HK-2 (cell line): ENCODE measurements around the gene CDK17.
"Not testable (repeated sequence)": the region's sequence is repeated elsewhere in the genome, so short reads cannot be mapped to it uniquely, and the experiment has no call there.

Experiments used
- DNase-seq: peaks from one replicate; pipeline ENCODE4 v3.0.0-alpha.2; 2018; ENCODE audit not compliant: unreplicated experiment

Gene CDK17

DNA sequence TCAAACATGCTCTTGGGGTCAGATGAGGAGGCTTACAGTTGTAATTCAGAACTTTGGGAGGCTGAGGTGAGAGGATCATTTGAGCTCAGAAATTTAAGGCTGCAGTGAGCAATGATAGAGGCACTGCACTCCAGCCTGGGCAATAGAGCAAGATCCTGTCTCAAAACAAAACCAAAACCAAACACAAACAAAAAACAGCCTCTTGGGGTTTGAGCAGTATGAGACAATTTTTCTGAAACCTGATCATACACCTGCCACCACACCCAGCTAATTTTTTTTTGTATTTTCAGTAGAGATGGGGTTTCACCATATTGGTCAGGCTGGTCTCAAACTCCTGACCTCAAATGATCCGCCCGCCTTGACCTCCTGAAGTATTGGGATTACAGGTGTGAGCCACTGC lies 17.4 kb upstream of the CDK17 start:
- not testable (repeated sequence) for DNase-seq

DNA sequence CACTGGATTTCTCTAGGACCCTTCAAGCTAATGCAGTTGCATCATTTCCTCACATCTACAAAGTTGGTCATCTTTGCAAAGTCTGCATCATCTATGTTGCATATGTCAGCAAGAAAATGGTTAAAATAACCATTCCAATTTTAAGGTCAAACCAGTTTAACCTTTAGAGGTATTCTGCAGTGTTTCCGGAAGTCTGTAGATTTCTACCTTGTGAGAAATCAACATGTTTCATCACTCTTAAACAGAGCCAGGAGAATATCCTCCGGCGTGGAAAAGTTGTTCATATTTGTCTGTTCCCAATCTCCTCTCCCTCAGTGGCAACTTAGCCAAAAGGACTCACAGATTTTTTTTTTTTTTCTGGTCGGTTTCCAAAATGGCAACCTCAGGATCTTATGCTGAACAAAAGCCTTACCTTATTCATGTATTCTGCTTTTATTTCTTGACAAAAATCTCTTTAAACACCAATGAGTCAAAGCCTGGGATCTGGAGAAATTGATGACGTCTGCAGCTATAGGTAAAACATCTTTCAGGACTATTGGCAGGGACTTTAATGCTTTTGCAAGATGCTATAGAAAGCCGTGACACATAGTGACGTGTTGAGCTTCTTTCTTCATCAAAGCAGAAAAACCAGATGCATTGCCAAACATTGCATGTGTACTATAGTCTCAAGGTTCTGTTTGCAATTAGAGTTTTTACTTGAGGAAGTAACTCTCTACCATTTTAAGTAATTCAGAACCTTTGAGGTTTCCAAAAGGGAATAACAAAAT lies 16.0 kb upstream of the CDK17 start:
- DNase-seq: no peak

DNA sequence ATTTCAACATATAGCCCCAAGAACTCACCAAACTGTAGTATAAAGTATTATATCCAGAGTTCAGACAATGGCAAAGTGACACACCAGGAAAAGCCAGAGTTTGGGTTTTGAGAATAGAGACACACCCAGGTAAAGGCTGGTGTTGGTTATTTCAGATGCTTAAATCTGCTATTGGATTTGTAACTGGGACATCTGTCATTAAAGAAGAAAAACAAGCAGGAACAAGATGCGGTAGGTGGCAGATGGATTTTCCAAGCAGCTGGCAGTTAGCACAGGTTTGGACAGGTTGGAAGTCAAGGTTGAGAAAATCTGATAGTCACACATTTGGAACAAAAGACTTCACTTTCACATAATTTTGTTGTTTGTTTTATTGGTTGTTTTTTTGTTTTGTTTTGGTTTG lies 14.4 kb upstream of the CDK17 start:
- no peak for DNase-seq

DNA sequence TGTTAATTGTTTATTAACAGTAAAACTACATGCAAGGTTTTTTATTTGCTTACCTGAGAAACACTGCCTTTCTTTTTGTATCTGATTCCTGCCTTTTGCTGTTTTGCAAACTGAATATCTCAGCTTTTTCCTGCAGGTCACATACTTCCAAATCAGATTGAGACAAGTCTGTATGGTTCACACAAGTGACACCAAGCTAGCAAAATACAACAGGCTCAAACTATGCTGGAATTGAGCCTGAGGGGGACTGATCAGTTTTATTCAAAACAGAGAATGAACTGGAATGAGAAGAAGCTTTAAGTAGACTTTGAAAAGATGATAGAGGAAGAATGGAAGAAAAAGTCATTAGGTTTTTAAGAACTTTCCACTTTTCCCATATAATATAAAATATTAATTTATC lies 12.2 kb upstream of the CDK17 start:
- DNase-seq: no peak

DNA sequence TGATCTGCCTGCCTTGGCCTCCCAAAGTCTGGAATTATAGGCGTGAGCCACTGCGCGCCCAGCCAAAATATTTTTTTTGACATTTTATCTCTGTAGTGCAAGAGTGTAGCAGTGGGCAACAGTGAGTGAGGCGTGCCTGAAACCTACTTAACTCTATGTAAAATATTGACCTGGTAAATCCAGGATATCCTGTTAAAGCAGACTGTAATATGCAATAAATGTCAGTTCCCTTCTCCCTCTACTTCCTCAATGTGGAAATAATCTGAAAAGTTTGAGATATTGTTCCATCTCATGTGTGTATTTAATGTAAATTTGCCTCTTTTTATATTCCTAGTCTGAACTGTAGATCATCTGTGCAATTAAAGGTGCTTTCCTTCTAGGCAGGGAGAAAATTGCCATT lies 9.5 kb upstream of the CDK17 start:
- no peak for DNase-seq

DNA sequence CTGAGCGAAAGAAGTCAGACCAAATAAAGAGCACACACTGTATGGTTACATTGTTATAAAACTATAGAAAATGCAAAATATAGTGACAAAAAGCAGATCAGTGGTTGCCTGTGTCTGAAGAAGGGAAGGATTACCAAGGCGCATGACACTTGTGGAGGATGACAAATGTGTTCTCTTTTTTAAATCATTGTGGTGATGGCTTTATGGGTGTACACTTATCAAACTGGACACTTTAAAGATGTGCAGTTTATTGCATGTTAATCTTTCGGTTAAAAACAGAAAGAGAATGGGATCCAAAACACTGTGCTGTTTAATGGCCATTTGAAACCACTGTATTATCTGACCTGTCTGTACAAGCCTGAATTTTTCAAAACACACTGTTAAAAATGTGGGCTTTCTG lies 8.8 kb upstream of the CDK17 start:
- DNase-seq: no peak

DNA sequence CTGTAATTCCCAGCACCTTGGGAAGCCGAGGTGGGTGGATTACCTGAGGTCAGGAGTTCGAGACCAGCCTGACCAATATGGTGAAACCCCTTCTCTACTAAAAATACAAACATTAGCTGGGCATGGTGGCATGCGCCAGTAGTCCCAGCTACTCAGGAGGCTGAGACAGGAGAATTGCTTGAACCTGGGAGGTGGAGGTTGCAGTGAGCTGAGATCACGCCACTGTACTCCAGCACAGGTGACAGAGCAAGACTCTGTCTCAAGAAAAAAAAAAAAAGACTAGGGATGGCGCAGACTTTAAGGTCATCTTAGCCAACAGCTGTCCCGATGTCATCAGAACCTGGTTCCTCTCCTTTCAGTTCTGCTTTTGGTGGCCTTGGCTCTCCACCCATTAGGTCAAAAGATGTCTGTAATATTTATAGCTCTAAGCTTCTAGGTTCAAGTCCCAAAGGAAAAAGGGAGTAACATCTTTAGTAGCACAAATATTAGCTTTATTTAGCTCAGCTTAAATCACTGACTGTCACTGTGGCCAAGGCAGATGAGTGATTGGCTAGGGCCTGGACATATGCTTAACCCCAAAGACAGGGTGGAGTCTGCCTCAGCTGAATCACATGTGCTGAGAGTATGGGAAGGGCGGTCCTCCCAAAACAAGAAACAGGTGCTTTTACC lies 7.3 kb upstream of the CDK17 start:
- not testable (repeated sequence) for DNase-seq

DNA sequence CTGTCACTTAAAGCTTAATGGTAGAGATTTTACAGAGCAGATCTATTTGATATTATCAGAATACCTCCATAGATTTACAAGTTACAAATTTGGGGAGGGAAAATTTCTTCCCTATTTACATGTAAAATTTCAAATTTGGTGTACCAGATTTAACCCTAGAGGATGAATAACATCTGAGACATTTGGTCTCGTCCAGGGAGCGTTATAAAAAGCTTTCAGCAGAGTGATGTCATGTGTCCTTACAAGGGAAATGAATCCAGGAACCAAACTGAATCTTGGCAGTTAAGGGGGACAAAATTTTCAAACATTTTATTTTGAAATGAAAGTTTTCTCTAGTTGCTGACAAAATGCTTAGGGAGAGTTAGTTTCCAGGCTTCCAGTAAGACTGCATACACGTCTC lies 4.5 kb upstream of the CDK17 start:
- DNase-seq: no peak

DNA sequence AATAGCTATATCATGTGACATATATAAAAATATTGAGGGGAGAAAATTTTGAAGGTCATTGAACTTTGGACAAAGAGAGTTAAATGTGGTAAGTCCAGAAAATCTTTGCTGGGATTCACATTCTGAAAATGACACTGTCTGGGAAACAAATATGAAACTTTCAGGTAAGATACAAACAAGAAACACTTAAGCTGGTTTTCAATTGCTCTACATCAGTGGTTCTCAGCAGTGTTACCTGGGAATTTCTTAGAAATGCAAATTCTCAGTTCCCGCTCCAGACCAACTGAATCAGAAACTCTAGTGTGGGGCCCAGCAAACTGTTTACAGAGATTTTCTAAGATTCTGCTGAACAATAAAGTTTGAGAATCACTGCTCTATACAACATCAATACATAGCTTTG lies 3.6 kb upstream of the CDK17 start:
- DNase-seq: no peak

DNA sequence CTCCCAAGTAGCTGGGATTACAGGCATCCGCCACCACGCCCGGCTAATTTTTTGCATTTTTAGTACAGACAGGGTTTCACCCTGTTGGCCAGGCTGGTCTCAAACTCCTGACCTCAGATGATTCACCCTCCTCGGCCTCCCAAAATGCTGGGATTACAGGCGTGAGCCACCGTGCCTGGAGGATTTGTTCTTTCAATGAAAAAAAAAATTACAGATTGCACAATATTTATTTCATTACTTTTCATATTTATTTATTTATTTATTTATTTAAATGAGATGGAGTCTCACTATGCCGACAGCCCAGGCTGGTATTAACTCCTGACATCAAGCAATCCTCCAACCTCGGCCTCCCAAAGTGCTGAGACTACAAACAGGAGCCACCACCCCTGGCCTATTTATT lies 2.3 kb upstream of the CDK17 start:
- not testable (repeated sequence) for DNase-seq

DNA sequence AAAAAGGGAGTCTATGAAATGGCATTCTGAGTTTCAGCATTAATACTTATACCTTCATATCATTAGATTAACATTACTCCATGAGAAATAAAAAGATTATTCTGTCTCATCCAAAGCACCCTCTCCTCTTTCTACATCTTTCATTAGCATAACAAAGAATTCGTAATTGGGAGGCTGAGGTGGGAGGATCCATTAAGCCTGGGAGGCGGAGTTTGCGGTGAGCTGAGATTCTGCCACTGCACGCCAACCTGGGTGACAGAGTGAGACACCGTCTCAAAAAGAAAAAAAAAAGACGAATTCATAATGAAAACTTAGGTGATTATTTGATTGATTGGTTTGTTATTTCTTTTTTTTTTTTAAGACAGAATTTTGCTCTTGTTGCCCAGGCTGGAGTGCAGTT lies 1.8 kb upstream of the CDK17 start:
- DNase-seq: no peak

DNA sequence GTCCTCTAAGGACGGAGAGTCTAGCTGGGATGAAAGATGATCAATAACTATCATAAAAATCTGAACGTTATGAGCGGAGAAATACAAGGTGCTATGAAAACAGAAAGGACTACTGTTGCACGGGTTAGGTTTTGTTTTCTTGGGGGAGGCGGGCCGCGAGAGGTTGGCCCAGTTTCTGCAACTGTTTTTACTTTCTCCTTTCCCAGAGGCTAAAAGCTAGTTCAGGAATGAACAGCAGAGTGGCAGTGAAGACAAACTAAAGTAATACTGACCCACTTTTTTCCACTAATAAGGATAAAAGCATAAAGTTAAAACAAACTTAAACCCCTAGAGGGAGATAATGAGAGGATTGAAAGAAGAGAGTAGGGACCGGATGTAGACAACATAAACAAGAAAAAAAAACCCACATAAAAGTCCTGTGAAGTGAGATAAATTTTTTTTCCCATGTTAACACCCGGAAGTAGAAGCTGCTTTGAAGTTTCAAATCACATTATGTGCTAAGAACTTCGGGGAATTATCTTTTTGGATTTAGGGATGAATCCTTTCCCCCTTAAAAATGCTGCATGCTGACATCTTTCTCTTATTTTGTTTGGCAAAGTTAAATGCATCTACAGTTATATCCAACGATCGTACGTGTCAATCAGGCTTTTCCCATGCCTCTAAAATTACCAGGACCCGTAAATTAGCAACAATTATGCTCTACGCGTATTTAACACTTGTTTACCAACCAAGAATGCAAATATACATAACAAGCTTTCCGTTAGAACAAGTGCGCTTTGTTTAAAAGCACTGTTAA lies 1.0 kb upstream of the CDK17 start:
- no peak for DNase-seq

DNA sequence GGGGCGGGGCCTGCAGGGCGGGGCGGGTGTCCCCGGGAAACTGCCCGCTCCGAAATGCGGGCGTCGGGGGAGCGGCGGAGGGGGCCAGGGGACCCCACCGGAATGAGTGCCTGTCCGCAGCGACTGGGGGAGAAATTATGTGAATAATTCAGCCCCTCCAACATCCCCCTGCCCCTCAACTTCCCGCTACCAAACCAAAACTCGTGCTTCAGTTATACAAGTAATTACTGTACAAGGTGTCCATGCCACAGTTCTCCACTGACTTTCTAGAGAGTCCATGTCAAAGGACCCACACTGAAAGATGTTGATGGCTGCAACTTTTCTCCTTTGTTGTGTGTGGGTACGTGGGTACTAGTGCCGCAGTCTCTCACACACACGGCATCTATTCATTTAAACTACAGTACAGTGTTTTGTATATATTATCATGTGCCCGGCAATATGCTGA lies 414 bp upstream of the CDK17 start:
- no peak for DNase-seq

DNA sequence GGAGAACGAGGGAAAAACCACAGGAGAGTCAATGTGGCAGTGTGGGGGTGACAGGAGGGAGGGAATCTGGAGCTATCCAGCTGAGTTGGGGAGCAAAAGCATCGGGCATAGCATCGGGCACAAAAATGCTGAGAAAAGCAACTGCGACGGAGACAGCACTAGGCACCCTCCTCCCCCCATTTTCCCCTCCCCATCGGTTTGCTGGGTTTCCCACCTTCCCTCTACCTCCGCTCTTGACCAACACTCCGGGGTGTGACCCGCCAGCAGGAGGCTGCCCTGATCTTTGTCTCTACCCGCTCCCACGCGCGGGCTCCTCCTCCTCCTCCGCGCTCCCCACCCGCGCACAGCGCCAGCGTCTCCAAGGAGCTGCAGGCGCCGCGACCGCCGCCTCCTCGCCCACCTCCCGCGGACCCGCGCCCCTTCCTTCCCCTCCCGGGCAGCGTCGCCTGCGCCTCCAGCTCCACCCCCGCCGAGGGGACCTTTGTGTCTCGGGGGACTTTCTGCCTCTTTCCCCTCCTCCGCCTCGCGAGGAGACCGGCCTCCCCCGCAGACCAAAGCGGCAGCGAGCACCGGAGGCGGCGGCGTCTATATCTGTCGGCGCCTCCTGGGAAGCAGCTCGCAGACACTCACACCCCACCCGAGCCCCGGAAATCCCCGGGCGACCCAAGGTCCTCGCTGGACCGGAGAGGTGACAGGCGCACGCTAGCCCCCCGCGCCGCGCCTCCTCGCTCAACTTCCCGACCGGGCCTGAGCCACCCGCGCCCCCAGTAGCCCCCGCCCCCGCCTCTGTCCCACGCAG lies 920 bp downstream of the CDK17 start:
- peak; percentile 64 for DNase-seq

DNA sequence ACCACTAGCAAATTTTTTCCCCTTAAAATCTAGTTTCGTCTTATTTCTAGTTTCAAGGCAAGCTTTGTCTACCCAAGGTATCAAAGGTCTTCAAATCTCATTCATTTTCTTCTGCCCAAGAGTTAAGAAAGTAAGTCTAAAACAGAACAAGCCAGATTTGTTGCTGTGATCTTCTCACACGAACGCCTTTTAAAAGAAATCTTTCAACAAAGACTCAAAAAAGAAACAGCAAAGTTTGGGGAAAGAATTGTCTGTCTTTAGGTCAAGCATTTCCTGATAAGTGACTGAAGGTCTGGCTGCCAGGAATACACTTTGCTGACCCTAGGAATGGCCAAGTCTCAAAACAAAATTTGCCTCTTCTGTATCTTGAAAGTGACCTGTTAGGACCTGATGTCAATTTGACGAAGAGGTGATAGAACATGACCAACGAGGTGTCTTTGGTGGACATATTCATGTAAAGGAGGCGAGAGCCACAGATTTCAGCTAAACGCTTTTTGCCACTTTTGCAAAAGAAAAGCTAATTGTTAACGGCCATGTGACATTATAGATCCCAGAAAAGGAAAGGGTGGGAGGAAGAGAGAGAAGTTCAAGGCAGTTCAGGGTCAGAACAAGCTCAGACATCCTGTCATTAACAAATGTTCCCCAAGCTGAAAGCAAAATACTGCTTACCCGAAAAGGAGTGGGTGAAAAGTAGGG lies 1.7 kb downstream of the CDK17 start:
- DNase-seq: peak; percentile 10

DNA sequence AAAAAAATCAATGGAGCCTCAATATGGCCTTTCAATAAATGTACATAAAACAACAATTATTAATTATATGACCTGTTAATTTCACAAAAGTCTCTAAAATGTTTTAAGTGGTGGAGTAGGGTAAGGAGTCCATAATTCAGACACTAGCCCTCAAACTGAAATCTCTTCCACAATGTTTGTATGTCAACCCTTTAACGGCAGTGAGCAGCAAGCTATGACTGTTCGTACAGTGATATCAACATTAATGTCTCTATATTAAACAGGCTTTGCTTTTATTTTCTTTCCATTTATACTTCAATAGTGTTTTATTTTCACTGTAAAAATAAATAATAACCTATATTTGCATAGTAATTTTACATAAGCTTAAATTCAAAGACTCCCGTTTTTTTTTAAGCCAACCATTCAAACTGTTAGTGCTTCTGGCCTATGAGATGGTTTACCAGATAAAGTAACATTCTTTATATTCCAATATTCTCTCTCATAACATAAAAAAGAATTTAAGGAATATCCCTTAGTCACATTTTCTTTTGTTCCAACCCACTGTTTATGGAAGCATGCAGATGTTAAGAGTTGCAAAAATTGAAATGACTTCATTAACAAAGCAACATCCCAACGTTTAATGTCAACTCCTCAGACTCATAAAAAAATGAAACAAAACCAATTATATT lies 2.3 kb downstream of the CDK17 start:
- no peak for DNase-seq

DNA sequence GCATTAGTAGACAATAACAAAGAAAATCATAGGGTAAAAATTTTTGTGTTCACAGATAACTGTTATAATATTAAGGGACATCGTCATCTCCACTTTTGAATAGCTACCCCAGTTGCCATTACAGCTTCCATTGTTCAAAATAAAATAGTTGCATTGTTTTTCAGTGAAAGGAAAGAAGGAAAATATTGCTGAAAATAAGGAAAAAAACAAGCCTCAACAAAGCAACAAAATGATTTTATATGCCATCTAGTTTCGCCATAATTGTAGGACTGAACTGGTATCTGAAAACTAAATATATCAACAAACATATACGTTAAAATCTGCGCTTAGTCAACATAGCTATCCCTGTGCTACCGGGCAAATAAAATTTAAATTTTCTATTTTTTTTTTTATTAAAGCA lies 3.3 kb downstream of the CDK17 start:
- DNase-seq: no peak

DNA sequence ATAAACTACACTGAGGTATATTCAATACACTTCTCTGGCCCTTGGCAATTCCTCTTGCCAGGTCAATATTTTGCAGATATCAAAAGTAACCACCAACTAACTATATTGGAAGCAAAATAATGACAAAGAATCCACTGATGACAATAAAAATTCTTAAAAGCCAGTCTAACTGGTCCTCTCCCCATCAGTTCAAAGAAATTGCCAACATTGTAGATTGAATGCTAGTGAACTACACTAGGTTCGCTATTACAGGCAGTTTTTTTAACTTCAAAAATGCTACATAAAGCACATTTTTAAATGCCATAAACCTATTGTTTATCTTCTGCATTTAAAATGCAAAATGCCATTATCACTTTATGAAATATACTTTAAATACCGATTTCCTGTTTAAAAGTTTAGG lies 4.0 kb downstream of the CDK17 start:
- DNase-seq: no peak

DNA sequence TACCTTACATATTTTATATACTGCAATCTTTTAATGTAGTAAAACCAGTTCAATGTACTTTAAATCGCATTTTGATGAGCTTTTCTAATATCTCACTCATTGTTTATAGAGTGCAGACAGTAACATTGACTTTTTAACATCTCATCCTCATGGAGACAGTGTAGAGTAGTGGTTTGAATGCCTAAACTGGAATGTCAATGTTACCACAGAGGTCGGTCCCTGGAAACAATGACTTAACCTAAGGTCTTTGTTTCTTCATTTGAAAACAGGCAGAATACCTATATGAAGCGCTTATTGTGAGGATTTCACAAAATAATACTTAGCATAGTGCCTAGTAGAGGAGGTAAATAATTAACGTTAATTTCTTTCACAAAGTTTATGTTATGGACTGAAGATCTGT lies 5.0 kb downstream of the CDK17 start:
- DNase-seq: no peak

DNA sequence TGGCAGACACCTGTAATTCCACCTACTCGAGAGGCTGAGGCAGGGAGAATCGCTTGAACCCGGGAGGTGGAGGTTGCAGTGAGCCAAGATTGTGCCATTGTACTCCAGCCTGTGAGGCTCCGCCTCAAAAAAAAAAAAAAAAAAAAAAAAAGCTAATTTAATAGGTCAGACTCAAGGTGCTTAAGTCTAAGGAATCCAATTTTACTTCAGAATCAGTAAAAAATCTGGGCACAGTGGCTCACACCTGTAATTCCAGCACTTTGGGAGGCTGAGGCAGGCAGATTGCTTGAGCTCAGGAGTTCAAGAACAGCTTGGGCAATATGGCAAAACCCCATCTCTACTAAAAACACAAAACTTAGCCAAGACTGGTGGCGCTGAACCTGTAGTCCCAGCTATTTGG lies 7.0 kb downstream of the CDK17 start:
- DNase-seq: not testable (repeated sequence)

DNA sequence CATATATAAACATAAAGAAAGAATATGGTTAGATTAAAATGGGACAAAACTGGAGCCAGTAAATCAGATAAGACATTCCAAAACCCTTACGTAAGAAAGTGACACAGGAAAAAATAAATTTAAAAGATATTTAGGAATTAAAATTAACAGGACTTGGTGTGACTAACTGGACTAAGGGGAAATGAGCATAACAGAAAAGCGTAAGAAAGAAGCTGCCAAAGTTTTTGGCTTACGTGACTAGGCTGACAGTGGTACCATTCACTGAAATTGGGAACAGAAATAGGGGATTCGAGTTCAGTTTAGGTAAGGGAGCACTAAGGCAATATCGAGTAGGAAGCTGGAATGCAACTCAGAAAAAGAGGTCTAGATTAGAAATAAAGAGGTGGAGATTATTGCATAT lies 7.8 kb downstream of the CDK17 start:
- DNase-seq: no peak
